H1 (cell line): Measurements from ENCODE around the gene NT5C1B. TPM values are rescaled to one million over a fixed set of nuclear protein-coding genes. Genes with fewer than 3 reads are reported as not detected.

Source experiments
- polyA plus RNA-seq, 7 experiments: library from polyadenylated mRNA; depleted of rRNA in 3 of 7; stranded (reverse) in 5 of 7; unstranded in 2 of 7; fragments of >200 nt in 5 of 7; fragments of 200-250 nt in 2 of 7; gene quantifications; 1 replicate in 5 of 7; 2 replicates in 1 of 7; 4 replicates in 1 of 7; pipeline versions ENCODE4 v1.2.1 to v1.2.3, GENCODE V29; 2011 to 2013; ENCODE audit warnings: missing spikeins in 2 of 7, mixed read lengths in 2 of 7
- small RNA-seq: library from polyadenylated mRNA; stranded (forward); fragments of <200 nt; extraction: miRNeasy Mini kit (QIAGEN cat#:217004); gene quantifications from one replicate; pipeline ENCODE3, GENCODE V24; 2013; ENCODE audit not compliant: insufficient read depth
- total RNA-seq: library from RNA; stranded (reverse); fragmentation: NEBNext Ultra II Directional; extraction: Animal tissue kit (Norgen Biotek cat#: 25700); gene quantifications from 2 replicates; pipeline ENCODE4 v1.2.1, GENCODE V29; 2021

NT5C1B gene
- total and polyA plus RNA-seq, 2 of the 8 experiments (the other 6 are each of a cell fraction or from before 2014, with no cell fraction given), result not detected

Small RNAs within 50 kb of the gene (small RNA-seq; reads per million reads assigned to genes)
- not detected for gene RNU6-1215P

Other genes starting within 250 kb of the NT5C1B start
- gene RDH14, start 28.9 kb downstream of the NT5C1B start, total RNA-seq, result 19.5 and 23.6 TPM in 2 replicates
- gene RDH14, start 28.9 kb downstream of the NT5C1B start, polyA plus RNA-seq (2011; rRNA removed), result 9.9 and 14.7 TPM in 2 replicates